Epithelial cell of proximal tubule (primary cell): Measurements from ENCODE around the gene RPL18. TPM values are rescaled to one million over a fixed set of nuclear protein-coding genes. Genes with fewer than 3 reads are reported as not detected.

Source experiments
- DNase-seq: peaks from one replicate; pipeline ENCODE4 v3.0.0-alpha.2; 2011; ENCODE audit warnings: low read depth
- H3K4me3 ChIP-seq: 2 replicates; pipeline ENCODE4 v1.5.1; 2011; ENCODE audit warnings: low read depth, mild to moderate bottlenecking, low read length
- total RNA-seq: library from RNA; depleted of rRNA; stranded (reverse); fragments of >200 nt; gene quantifications from 2 replicates; pipeline ENCODE4 v1.2.3, GENCODE V29; 2015
- TF ChIP-seq, protein P1 (sequence below): conservative IDR thresholded peaks from 2 replicates; pipeline ENCODE4 v1.5.1; 2012; ENCODE audit warnings: low read depth, mild to moderate bottlenecking, low read length

The RPL18 gene
- total RNA-seq, 1 donor from 2014 or later = 2,927 TPM

DNA sequence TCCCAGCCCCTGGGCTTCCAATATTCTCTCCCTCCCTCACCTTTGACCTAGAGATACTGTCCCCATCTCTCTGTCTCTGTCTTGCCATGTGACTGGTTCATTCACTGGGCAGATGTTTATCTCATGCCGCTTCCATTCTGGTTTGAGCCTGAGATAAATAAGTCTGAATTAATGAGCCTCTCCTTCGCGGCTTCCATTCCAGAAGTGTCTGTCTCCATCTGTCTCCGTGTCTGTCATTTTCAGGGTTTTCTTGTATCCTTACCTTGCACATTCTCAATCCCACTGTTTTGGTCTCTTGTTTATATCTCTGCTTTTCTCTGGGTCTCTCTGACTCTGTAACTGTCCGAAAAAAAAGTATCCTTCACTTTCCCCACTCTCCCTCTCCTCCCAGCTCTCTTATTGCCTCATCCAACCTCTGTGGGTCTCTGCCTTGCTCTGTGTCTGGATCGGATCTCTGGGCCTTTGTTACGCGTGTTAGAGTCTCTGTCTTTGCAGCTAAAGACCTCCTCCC, 4.6 kb upstream of the RPL18 start:
- no peak for DNase-seq
- peak overlapping the region; percentile 44 for H3K4me3 ChIP-seq
- TF ChIP-seq, protein P1, sequence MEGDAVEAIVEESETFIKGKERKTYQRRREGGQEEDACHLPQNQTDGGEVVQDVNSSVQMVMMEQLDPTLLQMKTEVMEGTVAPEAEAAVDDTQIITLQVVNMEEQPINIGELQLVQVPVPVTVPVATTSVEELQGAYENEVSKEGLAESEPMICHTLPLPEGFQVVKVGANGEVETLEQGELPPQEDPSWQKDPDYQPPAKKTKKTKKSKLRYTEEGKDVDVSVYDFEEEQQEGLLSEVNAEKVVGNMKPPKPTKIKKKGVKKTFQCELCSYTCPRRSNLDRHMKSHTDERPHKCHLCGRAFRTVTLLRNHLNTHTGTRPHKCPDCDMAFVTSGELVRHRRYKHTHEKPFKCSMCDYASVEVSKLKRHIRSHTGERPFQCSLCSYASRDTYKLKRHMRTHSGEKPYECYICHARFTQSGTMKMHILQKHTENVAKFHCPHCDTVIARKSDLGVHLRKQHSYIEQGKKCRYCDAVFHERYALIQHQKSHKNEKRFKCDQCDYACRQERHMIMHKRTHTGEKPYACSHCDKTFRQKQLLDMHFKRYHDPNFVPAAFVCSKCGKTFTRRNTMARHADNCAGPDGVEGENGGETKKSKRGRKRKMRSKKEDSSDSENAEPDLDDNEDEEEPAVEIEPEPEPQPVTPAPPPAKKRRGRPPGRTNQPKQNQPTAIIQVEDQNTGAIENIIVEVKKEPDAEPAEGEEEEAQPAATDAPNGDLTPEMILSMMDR = no peak

DNA sequence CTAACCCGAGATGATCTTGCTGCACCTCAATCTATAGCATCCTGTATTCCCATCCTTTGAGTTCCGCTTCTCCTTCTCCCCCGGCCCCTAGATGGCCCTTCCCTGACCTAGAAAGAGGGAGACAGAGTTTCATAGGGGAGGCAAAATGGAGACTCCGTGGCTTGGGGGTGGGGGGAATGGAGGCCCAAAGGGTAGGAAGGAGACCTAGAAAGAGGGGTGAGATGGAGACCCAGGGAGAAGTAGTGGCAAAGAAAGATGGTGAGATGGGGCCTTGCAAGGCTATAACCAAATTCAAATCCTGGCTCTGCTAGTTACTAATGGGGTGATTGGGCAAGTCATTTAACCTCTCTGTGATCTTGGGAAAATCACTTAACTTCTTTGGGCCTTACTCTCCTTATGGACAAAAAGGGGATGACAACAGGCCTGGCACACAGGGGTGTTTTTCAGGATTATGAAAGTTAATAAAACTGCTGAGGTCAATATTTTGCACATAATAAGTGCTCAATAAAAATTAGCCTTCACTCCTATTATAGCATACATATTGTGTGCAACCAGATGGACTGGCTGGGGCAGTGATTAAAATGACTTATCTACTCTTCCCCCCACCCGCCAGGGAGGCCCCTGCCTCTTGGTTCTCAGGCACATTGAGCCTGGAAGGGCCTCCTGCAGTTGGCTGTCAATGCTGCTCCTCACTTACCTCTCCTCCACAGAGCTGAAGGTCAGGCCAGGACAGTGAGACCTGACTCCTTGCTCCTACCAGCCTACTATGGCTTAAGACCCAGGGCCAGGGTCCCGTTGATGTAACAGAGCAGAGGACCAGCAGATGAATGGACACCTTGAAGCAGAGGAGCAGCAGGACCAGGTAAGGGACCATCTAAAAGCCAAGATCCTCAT, 961 bp upstream of the RPL18 start:
- H3K4me3 ChIP-seq = peak overlapping the region; percentile 96
- TF ChIP-seq, protein P1 = no peak
- DNase-seq = no peak

DNA sequence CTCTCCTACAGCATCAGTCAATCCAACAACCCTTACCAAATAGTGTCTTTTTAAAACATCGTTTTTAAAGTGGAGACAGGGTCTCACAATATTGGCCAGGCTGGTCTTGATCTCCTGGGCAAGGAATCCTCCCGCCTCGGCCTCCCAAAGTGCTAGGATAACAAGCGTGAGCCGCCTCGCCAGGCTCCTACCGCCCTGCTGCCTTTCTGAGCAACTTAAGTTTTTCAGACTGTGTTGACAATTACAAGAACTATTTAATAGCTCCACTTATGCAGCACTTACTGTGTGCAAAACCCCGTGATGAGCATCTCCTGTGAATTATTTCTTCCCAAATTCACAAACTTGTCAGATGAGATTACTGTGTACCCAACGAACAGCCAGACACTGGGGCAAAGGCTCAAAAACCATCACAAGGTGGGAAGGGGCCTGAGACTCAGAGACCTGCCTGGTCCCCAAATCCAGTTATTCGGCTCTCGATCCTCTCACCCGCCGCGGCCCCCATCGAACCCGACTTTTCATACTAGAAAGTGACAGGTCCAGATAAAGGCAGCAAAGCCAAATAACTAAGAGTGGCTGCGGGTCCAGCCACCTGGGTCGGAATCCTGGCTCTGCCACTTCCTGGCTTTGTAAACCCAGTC, 581 bp downstream of the RPL18 start:
- no peak for DNase-seq
- TF ChIP-seq, protein P1 = no peak
- peak overlapping the region; percentile 96 for H3K4me3 ChIP-seq

DNA sequence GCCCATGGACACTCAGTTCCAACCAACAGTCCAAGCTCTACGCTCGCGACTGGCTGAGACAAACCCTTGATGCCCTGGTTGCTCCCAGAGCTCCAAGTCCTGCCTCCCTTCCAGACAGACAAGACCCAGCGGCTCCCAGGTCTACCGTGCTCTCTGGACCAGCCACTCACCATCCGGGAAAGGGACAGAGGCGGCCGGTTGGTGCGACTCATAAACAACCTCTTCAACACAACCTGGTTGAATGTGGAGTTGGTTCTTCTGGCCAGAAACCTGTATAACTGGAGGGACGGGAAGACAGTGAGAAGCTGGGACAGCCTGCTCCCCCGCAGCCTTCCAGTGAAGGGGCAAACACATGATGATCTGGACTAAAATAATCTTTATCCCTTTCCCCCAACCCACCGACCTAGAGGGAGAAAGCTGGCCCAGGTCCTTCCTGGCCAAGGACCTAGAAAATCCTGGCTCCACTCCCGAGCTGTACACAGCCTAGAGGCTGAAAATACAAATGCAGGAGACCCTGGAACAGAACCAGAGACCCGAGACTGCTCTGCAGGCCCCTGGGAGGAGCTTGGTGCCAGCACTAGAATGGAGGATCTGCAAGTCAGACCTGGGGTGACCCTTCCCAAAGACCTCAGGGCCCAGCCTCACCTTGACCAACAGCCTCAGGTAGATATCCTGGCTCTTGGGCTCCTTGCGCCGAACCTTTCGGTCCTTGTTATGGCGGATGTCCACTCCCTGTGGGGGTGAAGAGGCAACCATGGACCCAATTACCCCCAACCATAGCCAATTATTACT, 1.6 kb downstream of the RPL18 start:
- TF ChIP-seq, protein P1 = no peak
- H3K4me3 ChIP-seq = peak overlapping the region; percentile 96
- no peak for DNase-seq

DNA sequence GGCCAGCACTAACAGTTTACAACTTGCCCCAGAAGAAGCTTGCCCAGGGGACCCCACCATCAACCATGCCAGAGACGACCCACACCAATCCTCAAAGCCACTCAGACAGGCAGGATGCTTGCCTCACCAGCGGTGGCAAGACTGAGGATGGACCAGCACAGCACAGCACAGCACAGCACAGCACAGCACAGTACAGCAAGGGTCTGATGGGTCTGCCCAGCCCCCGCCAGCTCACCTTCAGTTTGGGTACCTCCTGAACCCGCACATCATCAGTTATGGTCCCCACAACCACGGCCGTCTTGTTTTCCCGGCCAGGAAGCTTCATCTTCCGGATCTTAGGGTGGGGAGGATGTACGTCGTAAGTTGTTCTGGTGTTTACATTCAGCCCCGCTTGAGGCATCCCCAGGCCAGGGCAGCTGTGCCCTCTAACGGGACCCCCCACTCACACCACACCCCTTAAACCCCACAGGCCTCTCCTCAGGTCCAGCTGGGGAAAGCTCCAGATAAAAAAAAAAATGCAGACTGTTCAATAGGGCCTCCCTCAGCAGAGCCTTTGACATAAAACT, 2.4 kb downstream of the RPL18 start:
- H3K4me3 ChIP-seq = peak overlapping the region; percentile 96
- TF ChIP-seq, protein P1 = no peak

DNA sequence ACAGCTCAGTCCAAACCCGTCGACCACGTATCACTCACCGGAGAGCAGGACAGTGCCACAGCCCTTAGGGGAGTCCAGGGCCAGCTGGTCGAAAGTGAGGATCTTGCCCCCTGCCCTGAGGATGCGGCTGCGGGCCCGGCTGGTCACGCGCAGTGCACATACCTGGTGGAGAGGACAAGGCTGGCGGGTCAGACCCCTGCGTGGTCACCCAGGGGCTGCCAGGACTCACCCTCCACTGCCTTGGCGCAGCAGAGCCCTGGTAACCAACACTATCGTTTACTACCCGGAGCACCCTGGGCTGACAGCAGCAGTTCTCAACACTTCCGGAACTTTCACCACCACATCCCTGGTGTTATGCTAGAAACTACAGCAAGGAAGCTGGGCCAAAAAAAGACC, 2.9 kb downstream of the RPL18 start:
- no peak overlapping the region for H3K4me3 ChIP-seq
- DNase-seq = no peak
- TF ChIP-seq, protein P1 = no peak

More for the DNA sequence above, 2.4 kb downstream of the RPL18 start:
- no peak for DNase-seq
